ENCODE measurements around the gene FAM3A. TPM values are rescaled to one million over a fixed set of nuclear protein-coding genes. Genes with fewer than 3 reads are reported as not detected.

Gene FAM3A
- total and polyA plus RNA-seq, 2 experiments from 2014 or later = 41.1 to 68.0 TPM

DNA sequence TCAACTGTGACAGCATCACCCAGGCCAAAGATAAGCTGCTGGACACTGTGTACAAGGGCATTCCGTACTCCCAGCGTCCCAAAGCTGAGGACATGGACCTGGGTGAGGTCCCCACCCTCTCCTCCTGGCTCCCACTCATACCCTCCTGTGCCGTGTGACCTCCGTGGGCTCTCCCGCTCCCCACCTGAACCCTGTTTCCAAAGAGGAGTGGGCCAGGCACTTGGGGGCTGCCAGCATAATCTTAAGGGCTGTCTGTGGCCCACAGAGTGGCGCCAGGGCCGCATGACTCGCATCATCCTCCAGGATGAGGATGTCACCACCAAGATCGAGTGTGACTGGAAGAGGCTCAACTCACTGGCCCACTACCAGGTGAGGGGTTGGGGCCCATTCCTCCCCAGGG is 46.9 kb downstream of the FAM3A start:
- no peaks in the 10 kb centered on the region for H3K9me3 ChIP-seq (ENCODE audit: low read depth)
- no peaks in the 10 kb centered on the region for H4K20me1 ChIP-seq (ENCODE audit: insufficient read depth, poor library complexity, severe bottlenecking)
- H3K4me3 ChIP-seq = no peak overlapping the region
- TF ChIP-seq EZH2 (IDR thresholded peaks at IDR 0.05; ENCODE audit: borderline replicate concordance) (no peak), EZH2phosphoT487 (IDR thresholded peaks at IDR 0.05; ENCODE audit: low read depth, severe bottlenecking, unreplicated experiment) (no peak)
- TF ChIP-seq, protein P1, sequence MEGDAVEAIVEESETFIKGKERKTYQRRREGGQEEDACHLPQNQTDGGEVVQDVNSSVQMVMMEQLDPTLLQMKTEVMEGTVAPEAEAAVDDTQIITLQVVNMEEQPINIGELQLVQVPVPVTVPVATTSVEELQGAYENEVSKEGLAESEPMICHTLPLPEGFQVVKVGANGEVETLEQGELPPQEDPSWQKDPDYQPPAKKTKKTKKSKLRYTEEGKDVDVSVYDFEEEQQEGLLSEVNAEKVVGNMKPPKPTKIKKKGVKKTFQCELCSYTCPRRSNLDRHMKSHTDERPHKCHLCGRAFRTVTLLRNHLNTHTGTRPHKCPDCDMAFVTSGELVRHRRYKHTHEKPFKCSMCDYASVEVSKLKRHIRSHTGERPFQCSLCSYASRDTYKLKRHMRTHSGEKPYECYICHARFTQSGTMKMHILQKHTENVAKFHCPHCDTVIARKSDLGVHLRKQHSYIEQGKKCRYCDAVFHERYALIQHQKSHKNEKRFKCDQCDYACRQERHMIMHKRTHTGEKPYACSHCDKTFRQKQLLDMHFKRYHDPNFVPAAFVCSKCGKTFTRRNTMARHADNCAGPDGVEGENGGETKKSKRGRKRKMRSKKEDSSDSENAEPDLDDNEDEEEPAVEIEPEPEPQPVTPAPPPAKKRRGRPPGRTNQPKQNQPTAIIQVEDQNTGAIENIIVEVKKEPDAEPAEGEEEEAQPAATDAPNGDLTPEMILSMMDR (IDR thresholded peaks at IDR 0.05; ENCODE audit: poor library complexity) = no peak
- no peaks in the 10 kb centered on the region for H3K36me3 ChIP-seq (replicated peaks; ENCODE audit: insufficient read depth, low read depth)
- H3K27ac ChIP-seq = no peak overlapping the region
- no peaks in the 10 kb centered on the region for H3K4me1 ChIP-seq (ENCODE audit: insufficient read depth)
- H2AFZ ChIP-seq = no peak overlapping the region
- no peak for DNase-seq (ENCODE audit: low spot score)
- WGBS (ENCODE audit: low lambda C conversion rate, missing lambda C conversion rate) = 86% methylated on average over 9 of the region's 9 CpGs
- no peaks in the 10 kb centered on the region for H3K79me2 ChIP-seq
- H3K4me2 ChIP-seq = no peak overlapping the region
- H3K27me3 ChIP-seq = no peaks in the 10 kb centered on the region
- no peaks in the 10 kb centered on the region for H3K9me2 ChIP-seq (replicated peaks; ENCODE audit: insufficient read depth)

DNA sequence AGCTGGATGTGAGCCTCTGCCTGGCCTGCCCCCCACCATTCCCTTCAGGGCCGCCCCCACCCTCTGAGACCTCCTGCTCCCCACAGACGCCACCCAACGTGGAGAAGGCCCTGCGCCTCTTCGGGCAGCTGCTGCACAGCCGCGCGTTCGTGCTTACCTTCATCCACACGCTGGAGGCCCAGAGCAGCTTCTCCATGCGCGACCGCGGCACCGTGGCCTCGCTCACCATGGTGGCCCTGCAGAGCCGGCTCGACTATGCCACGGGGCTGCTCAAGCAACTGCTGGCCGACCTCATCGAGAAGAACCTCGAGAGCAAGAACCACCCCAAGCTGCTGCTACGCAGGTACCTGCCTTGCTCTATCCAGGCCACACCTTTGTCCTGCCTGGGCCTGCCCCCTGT is 47.8 kb downstream of the FAM3A start:
- Histone ChIP-seq H3K27me3 (no peaks in the 10 kb centered on the region), H2AFZ (no peak overlapping the region), H3K4me2 (no peak overlapping the region), H3K4me3 (no peak overlapping the region), H3K36me3 (replicated peaks; ENCODE audit: insufficient read depth, low read depth) (no peaks in the 10 kb centered on the region), H4K20me1 (ENCODE audit: insufficient read depth, poor library complexity, severe bottlenecking) (no peaks in the 10 kb centered on the region), H3K9me3 (ENCODE audit: low read depth) (no peaks in the 10 kb centered on the region), H3K4me1 (ENCODE audit: insufficient read depth) (no peaks in the 10 kb centered on the region), H3K27ac (no peak overlapping the region), H3K9me2 (replicated peaks; ENCODE audit: insufficient read depth) (no peaks in the 10 kb centered on the region), H3K79me2 (no peaks in the 10 kb centered on the region)
- DNase-seq (ENCODE audit: low spot score) = no peak
- WGBS (ENCODE audit: low lambda C conversion rate, missing lambda C conversion rate) = 99% methylated on average over 20 of the region's 23 CpGs
- TF ChIP-seq EZH2 (IDR thresholded peaks at IDR 0.05; ENCODE audit: borderline replicate concordance) = no peak
- no peak for TF ChIP-seq EZH2phosphoT487 (IDR thresholded peaks at IDR 0.05; ENCODE audit: low read depth, severe bottlenecking, unreplicated experiment)
- TF ChIP-seq, protein P1 (IDR thresholded peaks at IDR 0.05; ENCODE audit: poor library complexity) = no peak

DNA sequence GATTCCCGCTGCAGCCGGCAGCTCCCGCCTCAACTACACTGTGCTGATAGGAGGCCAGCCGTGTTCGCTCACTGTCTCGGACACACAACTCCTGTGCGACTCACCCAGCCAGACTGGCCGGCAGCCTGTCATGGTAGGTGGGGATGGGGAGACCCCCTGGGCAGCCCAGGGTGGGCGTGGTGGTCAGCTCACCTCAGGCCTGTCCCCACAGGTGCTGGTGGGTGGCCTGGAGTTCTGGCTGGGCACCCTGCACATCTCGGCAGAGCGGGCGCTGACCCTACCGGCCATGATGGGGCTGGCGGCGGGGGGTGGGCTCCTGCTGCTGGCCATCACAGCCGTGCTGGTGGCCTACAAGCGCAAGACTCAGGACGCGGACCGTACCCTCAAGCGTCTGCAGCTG is 48.5 kb downstream of the FAM3A start:
- H3K36me3 ChIP-seq (replicated peaks; ENCODE audit: insufficient read depth, low read depth) = no peaks in the 10 kb centered on the region
- no peak overlapping the region for H2AFZ ChIP-seq
- 97% methylated on average over 12 of the region's 21 CpGs for WGBS (ENCODE audit: low lambda C conversion rate, missing lambda C conversion rate)
- no peak overlapping the region for H3K4me2 ChIP-seq
- no peaks in the 10 kb centered on the region for H3K27me3 ChIP-seq
- H3K4me3 ChIP-seq = no peak overlapping the region
- no peak for DNase-seq (ENCODE audit: low spot score)
- no peaks in the 10 kb centered on the region for H3K4me1 ChIP-seq (ENCODE audit: insufficient read depth)
- H3K27ac ChIP-seq = no peak overlapping the region
- no peaks in the 10 kb centered on the region for H3K9me3 ChIP-seq (ENCODE audit: low read depth)
- H4K20me1 ChIP-seq (ENCODE audit: insufficient read depth, poor library complexity, severe bottlenecking) = no peaks in the 10 kb centered on the region
- no peak for TF ChIP-seq EZH2 (IDR thresholded peaks at IDR 0.05; ENCODE audit: borderline replicate concordance)
- no peak for TF ChIP-seq EZH2phosphoT487 (IDR thresholded peaks at IDR 0.05; ENCODE audit: low read depth, severe bottlenecking, unreplicated experiment)
- TF ChIP-seq, protein P1 (IDR thresholded peaks at IDR 0.05; ENCODE audit: poor library complexity) = no peak
- H3K9me2 ChIP-seq (replicated peaks; ENCODE audit: insufficient read depth) = no peaks in the 10 kb centered on the region
- H3K79me2 ChIP-seq = no peaks in the 10 kb centered on the region

DNA sequence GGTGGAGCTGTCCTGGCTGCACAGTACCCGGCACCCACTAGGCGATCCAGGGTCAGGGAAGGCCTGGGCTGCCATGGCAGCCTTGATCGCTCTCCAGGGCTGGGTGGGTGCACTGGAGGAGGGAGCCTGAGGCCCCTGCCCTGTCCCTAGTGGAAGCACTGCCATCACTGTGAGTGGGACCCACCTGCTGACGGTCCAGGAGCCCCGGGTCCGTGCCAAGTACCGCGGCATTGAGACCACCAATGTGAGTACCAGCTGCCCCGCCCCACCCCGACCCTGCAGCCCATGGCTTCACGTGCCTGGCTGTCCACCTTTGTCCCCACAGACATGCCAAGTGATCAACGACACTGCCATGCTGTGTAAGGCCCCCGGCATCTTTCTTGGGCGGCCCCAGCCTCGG is 49.1 kb downstream of the FAM3A start:
- WGBS (ENCODE audit: low lambda C conversion rate, missing lambda C conversion rate) = 95% methylated on average over 15 of the region's 15 CpGs

More for the DNA sequence above, 49.1 kb downstream of the FAM3A start:
- Histone ChIP-seq H3K4me2 (no peak overlapping the region), H2AFZ (no peak overlapping the region), H3K4me1 (ENCODE audit: insufficient read depth) (no peaks in the 10 kb centered on the region), H3K4me3 (no peak overlapping the region), H3K27me3 (no peaks in the 10 kb centered on the region), H3K36me3 (replicated peaks; ENCODE audit: insufficient read depth, low read depth) (no peaks in the 10 kb centered on the region), H4K20me1 (ENCODE audit: insufficient read depth, poor library complexity, severe bottlenecking) (no peaks in the 10 kb centered on the region), H3K9me2 (replicated peaks; ENCODE audit: insufficient read depth) (no peaks in the 10 kb centered on the region), H3K79me2 (no peaks in the 10 kb centered on the region), H3K27ac (no peak overlapping the region), H3K9me3 (ENCODE audit: low read depth) (no peaks in the 10 kb centered on the region)
- DNase-seq (ENCODE audit: low spot score) = no peak
- TF ChIP-seq EZH2 (IDR thresholded peaks at IDR 0.05; ENCODE audit: borderline replicate concordance) (no peak), EZH2phosphoT487 (IDR thresholded peaks at IDR 0.05; ENCODE audit: low read depth, severe bottlenecking, unreplicated experiment) (no peak)
- TF ChIP-seq, protein P1 (IDR thresholded peaks at IDR 0.05; ENCODE audit: poor library complexity) = no peak
